ENCODE measurements around the gene CRYZ. TPM values are rescaled to one million over a fixed set of nuclear protein-coding genes. Genes with fewer than 3 reads are reported as not detected.

Gene CRYZ
- total RNA-seq, 4 donors from 2014 or later, result 22.3 to 32.6 (median 27.7) TPM

GRCh38 chr1:74729741-74730478, 2.9 kb downstream of the CRYZ start:
- Histone ChIP-seq H3K27ac (no peak overlapping the region), H3K27me3 (no peaks in the 10 kb centered on the region), H3K9me3 (peaks cover 0 to 2% (median 0%) of the 10 kb centered on the region in 3 donors), H3K4me3 (no peak overlapping the region), H3K4me1 (peaks cover 20 to 40% (median 21%) of the 10 kb centered on the region in 3 donors), H3K36me3 (peaks cover 0 to 13% (median 0%) of the 10 kb centered on the region in 3 donors)
- no peak for DNase-seq
- 54 to 63% methylated on average over 6 of the region's 6 CpGs for WGBS, 2 donors
- intact Hi-C loops (cut with DNase I), result no loop called here
- TF ChIP-seq CTCF (IDR thresholded peaks at IDR 0.05) (no peak), POLR2A (IDR thresholded peaks at IDR 0.05) (no peak)

- intact Hi-C loops (cut with DNase I), result no loop called here
- Histone ChIP-seq H3K9me3 (peaks cover 0 to 2% (median 0%) of the 10 kb centered on the region in 3 donors), H3K4me1 (peaks cover 12 to 29% (median 13%) of the 10 kb centered on the region in 3 donors), H3K27ac (no peak overlapping the region), H3K4me3 (no peak overlapping the region), H3K27me3 (no peaks in the 10 kb centered on the region), H3K36me3 (peaks cover 0 to 13% (median 0%) of the 10 kb centered on the region in 3 donors)
- 60 to 77% methylated on average over 3 of the region's 3 CpGs for WGBS, 2 donors
- no peak for DNase-seq
- TF ChIP-seq POLR2A (IDR thresholded peaks at IDR 0.05), result no peak
- TF ChIP-seq CTCF (IDR thresholded peaks at IDR 0.05), result no peak
Observed at GRCh38 chr1:74728736-74729135, 4.1 kb downstream of the CRYZ start.

- Histone ChIP-seq H3K27me3 (no peaks in the 10 kb centered on the region), H3K27ac (no peak overlapping the region), H3K4me3 (no peak overlapping the region), H3K36me3 (peaks cover 0 to 40% (median 5%) of the 10 kb centered on the region in 3 donors), H3K4me1 (peaks cover 3 to 10% (median 4%) of the 10 kb centered on the region in 3 donors), H3K9me3 (peaks cover 0 to 2% (median 0%) of the 10 kb centered on the region in 3 donors)
- intact Hi-C loops (cut with DNase I), result no loop called here
- no peak for DNase-seq
- TF ChIP-seq CTCF (IDR thresholded peaks at IDR 0.05) (no peak), POLR2A (IDR thresholded peaks at IDR 0.05) (no peak)
- 100% methylated on average over 1 of the region's 1 CpG; no CpG with 5 or more reads in 1 of the 2 donors for WGBS, 2 donors
Observed at GRCh38 chr1:74726063-74726462, 6.8 kb downstream of the CRYZ start.

- TF ChIP-seq POLR2A (IDR thresholded peaks at IDR 0.05), result no peak
- Histone ChIP-seq H3K4me1 (no peaks in the 10 kb centered on the region), H3K27ac (no peak overlapping the region), H3K36me3 (peaks cover 3 to 98% (median 4%) of the 10 kb centered on the region in 3 donors), H3K4me3 (no peak overlapping the region), H3K27me3 (no peaks in the 10 kb centered on the region), H3K9me3 (no peaks in the 10 kb centered on the region)
- intact Hi-C loops (cut with DNase I), result no loop called here
- DNase-seq, result no peak
- 90 to 96% methylated on average over 2 of the region's 2 CpGs for WGBS, 2 donors
Observed at GRCh38 chr1:74717626-74718025, 15.2 kb downstream of the CRYZ start.

- H3K4me3 ChIP-seq, result no peak overlapping the region
- H3K27me3 ChIP-seq, result no peaks in the 10 kb centered on the region
- DNase-seq, result no peak
- 88 to 100% methylated on average over 1 of the region's 1 CpG for WGBS, 2 donors
- H3K9me3 ChIP-seq, result no peaks in the 10 kb centered on the region
- intact Hi-C loops (cut with DNase I), result no loop called here
- H3K36me3 ChIP-seq, result peaks cover 3 to 97% (median 4%) of the 10 kb centered on the region in 3 donors
- no peaks in the 10 kb centered on the region for H3K4me1 ChIP-seq
- no peak overlapping the region for H3K27ac ChIP-seq
- TF ChIP-seq POLR2A (IDR thresholded peaks at IDR 0.05) (no peak), CTCF (IDR thresholded peaks at IDR 0.05) (no peak)
Observed at GRCh38 chr1:74716822-74717221, 16.0 kb downstream of the CRYZ start.
